Uterus (tissue), 4 donors: Measurements from ENCODE around the gene CDKAL1. TPM values are rescaled to one million over a fixed set of nuclear protein-coding genes. Genes with fewer than 3 reads are reported as not detected.

ENCODE experiments used
- DNase-seq, 2 donors: peaks; one replicate each; pipeline ENCODE4 v3.0.0-alpha.2; 2019 to 2020
- H3K27ac ChIP-seq, 2 donors: fragments of 200-600 bp; sonication (generic); 1 replicate in 1 of 2; 2 replicates in 1 of 2; pipeline ENCODE4 v1.5.1; 2016 to 2018
- H3K27me3 ChIP-seq, 2 donors: fragments of 200-600 bp; sonication (generic); one replicate each; pipeline ENCODE4 v1.5.1; 2018 to 2019; ENCODE audit warnings: control low read depth in 1 of 2
- H3K36me3 ChIP-seq, 2 donors: fragments of 200-600 bp; sonication (generic); one replicate each; pipeline ENCODE4 v1.5.1; 2019; ENCODE audit warnings: control low read depth in 1 of 2
- H3K4me1 ChIP-seq, 2 donors: fragments of 200-600 bp; sonication (generic); one replicate each; pipeline ENCODE4 v1.5.1; 2018 to 2019; ENCODE audit warnings: control low read depth in 1 of 2
- H3K4me3 ChIP-seq, 2 donors: fragments of 200-600 bp; sonication (generic); 1 replicate in 1 of 2; 2 replicates in 1 of 2; pipeline ENCODE4 v1.5.1; 2018 to 2019; ENCODE audit warnings: mild to moderate bottlenecking in 1 of 2
- H3K9me3 ChIP-seq, 2 donors: fragments of 200-600 bp; sonication (generic); one replicate each; pipeline ENCODE4 v1.5.1; 2019; ENCODE audit warnings: control low read depth in 1 of 2
- CTCF ChIP-seq, 4 experiments: fragments of 200-600 bp in 2 of 4; fragments of 450-650 bp in 2 of 4; sonication (generic) in 2 of 4; IDR thresholded peaks; one replicate each; pipeline ENCODE4 v1.5.1; 2016 to 2019; ENCODE audit warnings: antibody characterized with exemption in 4 of 4, mild to moderate bottlenecking in 2 of 4, moderate library complexity in 1 of 4
- POLR2A ChIP-seq, 2 donors: fragments of 450-650 bp; IDR thresholded peaks; one replicate each; pipeline ENCODE4 v1.6.1; 2016; ENCODE audit warnings: antibody characterized with exemption in 2 of 2, mild to moderate bottlenecking in 1 of 2, moderate library complexity in 1 of 2
- intact Hi-C: fragments of 100-400 bp; cut with DNase I; formaldehyde crosslinking; loops from one replicate; pipeline ENCODE4 v1.15.1; 2023; ENCODE audit warnings: low total_unique reads
- small RNA-seq: library from RNA; depleted of rRNA; stranded (forward); fragments of <200 nt; gene quantifications from one replicate; pipeline ENCODE3, GENCODE V24; 2016
- total RNA-seq, 4 donors: library from RNA; depleted of rRNA in 3 of 4; stranded (reverse); fragments of >200 nt in 3 of 4; gene quantifications; one replicate each; pipeline versions ENCODE4 v1.1.0 to v1.2.4, GENCODE V29; 2014 to 2023
- donor health status: DM: yes; HTN: yes; CAD: no.

Gene CDKAL1
- total RNA-seq, 4 donors from 2014 or later = 5.0 to 51.7 (median 18.9) TPM

DNA sequence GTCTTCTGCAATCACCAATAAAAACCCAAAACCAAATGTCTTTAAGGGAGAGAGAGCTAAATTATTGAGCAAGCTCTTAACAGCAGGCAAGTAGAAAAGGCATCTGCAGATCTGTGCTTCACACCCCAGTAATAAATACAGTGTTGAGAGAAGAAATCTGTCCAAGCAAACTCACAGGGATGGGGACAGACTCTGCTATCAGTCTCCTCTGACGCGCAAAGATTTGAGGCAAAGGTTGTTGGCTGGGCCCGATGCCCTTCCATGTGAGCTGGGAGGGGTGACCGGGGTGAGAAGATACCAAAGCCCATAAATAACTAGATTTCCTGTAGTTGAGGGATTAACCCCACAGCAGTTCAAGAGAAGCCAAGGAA is 744.1 kb downstream of the CDKAL1 start:
- H3K9me3 ChIP-seq = no peaks in the 10 kb centered on the region
- no peaks in the 10 kb centered on the region for H3K36me3 ChIP-seq
- H3K27me3 ChIP-seq = no peaks in the 10 kb centered on the region
- DNase-seq = peak in 1 of 2 donors; percentile 18
- intact Hi-C loops = no loop called here
- H3K4me3 ChIP-seq = no peak overlapping the region
- TF ChIP-seq POLR2A (IDR thresholded peaks at IDR 0.05) (no peak), CTCF (IDR thresholded peaks at IDR 0.05) (no peak)
- no peak overlapping the region for H3K27ac ChIP-seq
- H3K4me1 ChIP-seq = no peaks in the 10 kb centered on the region

GRCh38 chr6:21279619-21280018 is 745.4 kb downstream of the CDKAL1 start:
- H3K9me3 ChIP-seq = no peaks in the 10 kb centered on the region
- DNase-seq = no peak
- no peak for TF ChIP-seq CTCF (IDR thresholded peaks at IDR 0.05)
- no peak overlapping the region for H3K4me3 ChIP-seq
- H3K4me1 ChIP-seq = no peaks in the 10 kb centered on the region
- H3K27ac ChIP-seq = no peak overlapping the region
- H3K27me3 ChIP-seq = no peaks in the 10 kb centered on the region
- no peaks in the 10 kb centered on the region for H3K36me3 ChIP-seq
- intact Hi-C loops = no loop called here

GRCh38 chr6:21281366-21281765 is 747.1 kb downstream of the CDKAL1 start:
- Histone ChIP-seq H3K27me3 (no peaks in the 10 kb centered on the region), H3K27ac (no peak overlapping the region), H3K36me3 (no peaks in the 10 kb centered on the region), H3K4me1 (no peaks in the 10 kb centered on the region), H3K4me3 (no peak overlapping the region), H3K9me3 (no peaks in the 10 kb centered on the region)
- no peak for DNase-seq
- TF ChIP-seq POLR2A (IDR thresholded peaks at IDR 0.05) (no peak), CTCF (IDR thresholded peaks at IDR 0.05) (no peak)
- intact Hi-C loops = no loop called here

Small RNAs within 50 kb of the gene (small RNA-seq; reads per million reads assigned to genes)
- gene RF00019 (not detected), gene RNU6-150P (not detected)

Other genes with a start within 250 kb of the CDKAL1 start
- gene E2F3, start 132.6 kb upstream of the CDKAL1 start, total RNA-seq = 1 to 10 TPM; 1.8 to 5.5 (median 3.3) TPM